Fibroblast of skin of back (primary cell): ENCODE data around the gene FGFR2.

ENCODE experiments used
- DNase-seq: peaks from one replicate; pipeline ENCODE4 v3.0.0-alpha.2; 2013

FGFR2 gene

DNA sequence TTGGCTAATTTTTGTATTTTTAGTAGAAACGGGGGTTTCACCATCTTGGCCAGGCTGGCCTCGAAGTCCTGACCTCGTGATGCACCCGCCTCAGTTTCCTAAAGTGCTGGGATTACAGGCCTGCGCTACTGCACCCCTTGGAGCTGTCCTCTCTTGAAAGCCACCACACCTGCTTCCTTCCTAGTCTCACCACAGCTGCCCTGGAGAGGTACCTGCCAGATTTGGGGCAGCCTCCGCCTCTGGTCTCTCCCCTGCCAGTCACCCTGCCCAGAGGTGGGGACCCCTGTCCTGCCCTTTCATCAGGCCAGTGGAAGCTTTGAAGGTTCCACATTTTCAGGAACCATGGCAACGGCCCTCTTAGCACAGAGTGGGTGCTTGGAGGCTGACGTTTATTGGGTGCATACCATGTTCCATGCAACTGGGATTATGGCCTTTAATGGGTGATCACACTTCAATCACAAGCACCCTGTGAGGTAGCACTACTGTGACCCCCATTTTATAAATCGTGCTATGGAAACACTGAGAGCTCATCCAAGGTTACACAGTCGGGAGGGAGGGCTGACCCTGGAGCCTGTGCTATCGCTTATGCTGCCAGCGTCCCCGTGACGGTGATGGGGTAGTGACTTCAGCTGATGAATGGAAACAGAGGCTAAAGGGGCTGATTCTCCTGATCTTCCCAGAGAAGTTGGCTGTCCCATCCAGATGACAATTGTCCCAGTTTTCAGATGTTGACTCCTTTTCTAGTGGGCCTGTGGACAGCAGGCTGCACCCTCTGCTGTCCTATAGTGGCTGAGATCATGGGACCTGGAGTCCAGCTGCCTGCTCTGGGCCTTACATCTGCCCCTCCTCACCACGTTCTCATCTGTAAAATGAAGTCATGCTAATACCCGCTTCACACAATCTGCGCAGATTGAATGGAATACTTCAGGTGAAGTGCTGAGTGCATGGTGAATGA lies 11.5 kb upstream of the FGFR2 start:
- no peak for DNase-seq

DNA sequence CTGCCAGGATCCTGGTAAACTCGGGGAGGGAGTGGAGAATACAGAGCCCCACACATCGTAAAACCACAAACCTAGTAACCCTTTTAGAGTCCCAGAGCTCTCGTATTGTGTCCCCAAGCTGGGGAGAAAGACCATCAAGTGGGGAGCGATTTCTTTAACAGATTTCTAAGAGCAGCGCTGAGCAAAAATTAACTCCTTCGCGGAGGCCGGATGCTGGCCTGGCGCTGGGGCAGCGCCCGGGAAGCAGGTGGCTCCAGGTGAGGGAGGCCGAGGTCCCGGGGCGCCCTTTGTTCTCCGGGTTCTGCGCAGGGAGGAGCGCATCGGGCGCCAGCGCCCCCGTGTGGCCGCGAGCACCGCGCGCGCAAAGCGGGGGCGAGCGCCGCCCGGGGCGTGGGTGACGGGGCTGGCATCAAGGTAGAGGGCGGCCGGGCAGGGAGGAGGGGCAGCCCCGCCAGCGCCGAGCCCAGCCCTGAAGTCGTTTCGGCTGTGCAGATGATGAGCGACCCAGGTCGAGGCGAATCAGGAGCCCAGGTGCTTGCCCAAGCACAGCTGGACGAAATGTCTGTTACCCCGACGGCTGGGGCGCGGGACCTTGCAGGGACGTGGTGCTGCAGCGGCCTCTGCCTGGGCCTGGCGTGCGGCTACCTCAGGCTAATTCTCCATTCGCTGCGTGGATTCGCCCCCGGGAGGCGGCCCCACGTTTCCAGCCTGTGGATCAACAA lies 10.4 kb upstream of the FGFR2 start:
- peak; percentile 22 for DNase-seq

DNA sequence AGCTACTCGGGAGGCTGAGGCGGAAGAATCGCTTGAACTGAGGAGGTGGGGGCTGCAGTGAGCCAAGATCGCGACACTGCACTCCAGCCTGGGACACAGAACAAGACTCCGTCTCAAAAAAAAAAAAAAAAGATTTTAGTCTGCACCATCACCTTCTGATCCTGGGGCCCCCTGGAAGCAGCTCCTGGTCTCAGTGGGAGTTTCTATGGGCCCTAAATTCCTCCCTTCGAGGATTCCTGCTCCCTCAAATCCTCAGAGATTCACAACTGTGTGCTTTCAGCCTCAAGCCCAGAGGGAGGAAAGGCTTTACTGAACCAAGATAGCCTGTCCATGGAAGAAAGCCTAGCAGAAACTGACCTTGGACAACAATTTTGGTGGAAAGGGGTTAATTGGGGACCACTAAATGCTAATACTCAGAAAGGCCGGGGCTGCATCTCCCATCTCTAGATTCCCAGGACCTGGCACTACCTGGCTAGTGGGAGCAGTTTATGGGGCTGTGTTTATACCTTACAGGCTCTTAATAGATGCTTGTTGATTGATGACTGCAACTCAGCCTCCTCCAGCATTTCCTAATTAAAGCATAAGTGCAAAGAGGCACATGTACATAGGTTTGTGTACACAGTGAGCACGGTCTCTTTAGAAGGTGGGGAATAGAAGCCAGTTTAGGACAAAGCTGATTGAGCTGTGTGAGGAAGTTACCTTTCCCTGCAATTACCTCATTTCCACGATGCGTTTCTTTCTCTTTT lies 9.2 kb upstream of the FGFR2 start:
- no peak for DNase-seq

DNA sequence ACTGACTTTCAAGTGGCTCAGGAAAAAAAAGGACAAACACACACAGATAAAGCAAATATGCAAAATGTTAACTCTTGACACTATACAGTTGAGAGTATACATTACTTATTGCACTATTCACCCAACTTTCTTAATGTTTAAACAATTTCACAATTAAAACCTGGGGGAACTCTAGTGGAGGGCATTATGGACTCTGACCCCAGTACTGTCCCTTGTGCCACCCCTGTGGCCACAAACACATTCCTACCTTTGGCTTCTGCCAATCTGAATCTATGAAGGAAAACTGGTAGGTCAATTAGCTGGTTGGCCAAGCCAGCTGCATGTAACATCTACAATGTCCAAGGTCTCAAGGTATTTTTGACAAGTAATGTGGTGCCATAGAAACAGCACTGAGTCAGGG lies 7.5 kb upstream of the FGFR2 start:
- DNase-seq, result no peak

DNA sequence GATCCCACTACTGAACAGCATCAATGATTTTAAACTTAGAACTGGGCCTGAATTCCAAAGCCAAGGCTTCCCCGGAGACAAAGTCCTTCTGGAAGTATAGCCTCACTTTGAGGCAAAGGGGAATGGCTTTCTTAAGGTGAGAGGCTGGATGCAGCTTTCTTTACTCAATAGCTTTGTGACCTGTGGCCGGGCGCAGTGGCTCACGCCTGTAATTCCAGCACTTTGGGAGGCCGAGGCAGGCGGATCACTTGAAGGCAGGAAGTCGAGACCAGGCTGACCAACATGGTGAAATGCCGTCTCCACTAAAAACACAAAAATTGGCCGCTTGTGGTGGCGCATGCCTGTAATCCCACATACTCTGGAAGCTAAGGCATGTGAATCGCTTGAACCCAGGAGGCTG lies 3.2 kb upstream of the FGFR2 start:
- no peak for DNase-seq

DNA sequence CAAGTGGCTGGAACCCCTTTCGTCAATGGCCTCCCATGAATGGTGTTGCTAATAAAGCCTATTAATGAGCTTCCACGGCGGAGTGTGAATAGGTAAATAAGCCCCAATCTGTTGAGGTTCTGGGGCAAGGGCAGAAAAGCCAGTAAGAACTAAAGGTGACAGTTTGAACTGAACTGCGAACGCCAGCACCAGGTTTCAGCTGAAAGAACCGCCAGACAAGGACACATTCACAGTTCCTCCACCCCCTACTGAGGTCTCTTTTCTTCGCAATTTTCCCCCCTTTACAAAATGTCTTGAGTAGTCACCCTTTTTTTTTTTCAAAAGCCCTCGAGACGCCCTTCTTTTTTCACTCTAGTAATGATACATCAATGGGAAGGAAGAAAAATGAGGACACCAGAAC lies 2.4 kb upstream of the FGFR2 start:
- no peak for DNase-seq

DNA sequence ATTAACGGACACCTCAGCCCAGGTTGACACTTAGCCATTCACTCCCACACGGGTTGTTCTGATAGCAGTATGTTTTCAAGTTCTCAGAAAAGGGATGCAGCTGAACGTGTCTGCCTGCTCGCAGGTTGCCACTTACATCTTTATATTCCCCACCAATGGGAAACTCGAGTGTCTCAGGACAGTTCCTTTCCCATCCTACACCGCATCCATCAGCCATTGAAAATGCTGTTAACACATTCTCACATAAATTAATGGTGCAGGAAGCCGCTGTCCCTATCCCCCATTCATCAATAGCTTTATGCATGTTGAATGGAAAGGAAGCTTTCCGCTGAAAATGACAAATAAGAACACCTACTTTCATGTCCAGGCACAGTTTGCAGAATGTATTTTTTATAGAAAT lies 1.7 kb upstream of the FGFR2 start:
- no peak for DNase-seq

DNA sequence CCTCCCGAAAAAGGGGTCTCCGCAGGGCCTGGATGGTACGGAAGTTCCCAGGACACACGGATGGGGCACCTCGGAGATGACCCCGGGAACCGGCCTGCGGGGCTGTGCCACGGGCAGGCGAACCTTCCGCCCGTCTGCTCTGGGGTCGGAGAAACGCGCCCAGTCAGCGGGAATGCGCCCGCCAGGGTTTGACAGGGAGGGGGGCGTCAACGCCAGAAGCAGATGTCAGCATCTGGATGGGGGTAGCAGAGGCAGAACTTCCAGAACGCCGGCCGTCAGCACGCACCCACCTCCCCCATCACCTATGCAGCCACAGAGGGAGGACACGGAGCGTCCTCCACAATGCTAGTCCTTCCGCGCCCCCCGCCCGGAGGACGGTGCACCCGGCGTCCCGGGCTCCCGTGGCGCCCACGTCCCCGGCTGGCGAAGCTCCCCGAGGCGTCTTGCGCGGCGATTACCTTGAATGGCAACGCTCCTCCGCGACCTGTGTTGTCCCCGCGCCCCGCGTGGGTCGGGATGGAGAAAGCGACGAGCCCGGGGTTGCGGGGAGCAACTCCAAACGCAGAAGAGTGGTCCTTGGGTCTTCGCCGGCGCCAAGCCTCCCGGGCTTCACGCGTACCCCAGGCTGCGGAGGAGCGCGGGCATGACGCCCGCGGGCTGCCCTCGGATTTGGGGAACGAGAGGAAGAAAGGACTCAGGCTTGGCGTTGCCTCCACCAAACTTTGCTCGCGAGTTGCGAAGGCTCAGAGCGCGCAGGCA lies 561 bp downstream of the FGFR2 start:
- DNase-seq, result no peak

DNA sequence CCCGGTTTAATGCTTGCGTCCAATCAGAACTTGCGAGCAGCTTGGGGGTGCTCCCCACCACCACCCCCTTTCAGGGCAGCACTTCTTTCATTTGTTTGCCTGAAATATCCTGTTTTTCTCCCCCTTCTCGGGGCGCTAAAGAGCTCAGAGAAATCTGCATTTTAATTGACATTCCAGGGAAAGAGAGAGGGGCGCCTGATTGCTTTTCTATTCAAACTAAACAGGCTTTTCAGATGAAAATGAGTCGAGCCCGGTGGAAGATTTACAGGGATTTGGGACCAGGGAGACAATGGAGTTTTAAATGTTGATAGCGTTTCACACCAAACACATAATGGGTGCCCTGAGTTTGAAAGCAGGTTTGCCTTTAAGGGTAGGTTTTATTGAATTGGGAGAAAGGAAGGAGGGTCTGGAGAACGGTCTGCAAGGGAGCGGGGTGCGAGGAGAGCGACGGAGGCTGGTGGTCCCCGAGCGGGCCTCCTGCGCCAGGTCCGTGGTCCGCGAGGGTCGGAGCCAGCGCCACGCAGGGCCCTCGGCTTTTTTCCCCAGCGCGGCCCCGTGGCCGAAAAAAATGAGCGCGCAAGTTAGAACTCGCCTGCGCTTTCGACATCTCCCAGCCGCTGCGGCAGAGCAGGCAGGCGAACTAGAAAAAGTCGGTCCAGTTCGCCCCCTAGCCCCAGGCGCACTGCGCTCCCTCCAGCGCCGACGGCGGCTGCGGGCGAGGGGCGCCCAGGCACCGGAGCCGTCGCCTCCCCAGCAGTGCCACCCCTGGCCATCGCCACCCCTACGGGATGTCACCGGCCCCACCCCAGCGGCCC lies 1.3 kb downstream of the FGFR2 start:
- DNase-seq, result peak; percentile 34

DNA sequence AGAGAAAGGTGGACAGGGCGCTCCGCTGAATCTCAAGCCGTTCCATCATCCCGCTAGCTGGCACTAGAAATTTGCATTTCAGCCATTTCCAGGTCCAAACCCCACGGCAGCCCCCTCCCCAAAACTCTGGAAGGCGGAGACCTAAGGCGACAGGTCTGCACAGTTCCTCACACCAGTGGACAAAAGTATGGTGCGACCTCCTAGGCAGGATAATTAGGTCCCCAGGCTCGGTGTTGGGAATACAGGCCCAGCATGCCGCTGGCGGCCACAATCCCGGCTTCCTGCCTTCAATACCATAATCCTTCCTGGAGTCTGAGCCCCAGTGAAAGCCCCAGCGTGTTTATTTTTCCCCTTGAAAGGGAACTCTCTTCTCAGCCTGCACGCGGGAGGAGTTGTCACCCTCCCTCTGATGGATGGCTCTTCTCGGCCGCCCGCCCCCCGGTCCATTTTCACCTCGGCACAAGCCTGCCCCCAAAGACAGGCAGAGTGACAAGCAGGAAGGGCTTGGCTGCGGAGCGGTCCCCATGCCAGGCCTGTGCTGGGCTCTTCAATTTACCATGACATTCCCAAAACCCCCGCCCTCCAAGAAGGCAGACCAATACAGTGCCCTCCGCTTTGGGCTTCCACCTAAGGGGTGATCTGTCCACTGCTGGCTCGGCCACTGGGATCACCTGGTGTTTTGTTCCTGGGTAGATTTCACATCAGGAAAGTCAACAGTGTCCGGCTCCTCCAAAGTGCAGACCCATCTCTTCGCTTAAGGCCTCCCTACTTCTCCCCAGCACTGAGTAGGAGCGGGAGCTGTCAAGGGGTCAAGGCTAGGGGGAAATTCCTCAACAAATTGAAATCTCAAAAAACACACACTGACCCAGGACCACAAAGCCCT lies 2.2 kb downstream of the FGFR2 start:
- DNase-seq, result no peak

DNA sequence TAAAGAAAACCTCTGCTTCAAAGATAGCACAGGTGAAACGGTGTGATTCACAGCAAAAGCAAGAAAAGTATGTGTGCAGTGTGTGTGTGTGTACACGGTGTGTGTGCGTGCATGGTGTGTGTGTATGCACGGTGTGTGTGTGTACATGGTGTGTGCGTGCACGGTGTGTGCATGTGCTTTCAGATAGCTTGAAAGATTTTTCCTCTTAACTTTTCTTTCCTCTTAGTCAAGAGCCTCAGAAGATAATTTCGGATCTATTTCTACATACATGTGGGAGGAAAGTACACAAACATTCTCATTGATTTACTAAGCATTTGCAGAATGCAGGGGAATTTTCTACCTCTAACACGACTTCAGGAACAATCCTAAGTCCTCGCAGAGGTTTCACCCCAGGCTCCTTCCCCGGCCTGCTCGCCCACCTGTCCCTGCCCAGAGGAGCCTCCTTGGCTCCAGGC lies 2.9 kb downstream of the FGFR2 start:
- DNase-seq, result no peak

DNA sequence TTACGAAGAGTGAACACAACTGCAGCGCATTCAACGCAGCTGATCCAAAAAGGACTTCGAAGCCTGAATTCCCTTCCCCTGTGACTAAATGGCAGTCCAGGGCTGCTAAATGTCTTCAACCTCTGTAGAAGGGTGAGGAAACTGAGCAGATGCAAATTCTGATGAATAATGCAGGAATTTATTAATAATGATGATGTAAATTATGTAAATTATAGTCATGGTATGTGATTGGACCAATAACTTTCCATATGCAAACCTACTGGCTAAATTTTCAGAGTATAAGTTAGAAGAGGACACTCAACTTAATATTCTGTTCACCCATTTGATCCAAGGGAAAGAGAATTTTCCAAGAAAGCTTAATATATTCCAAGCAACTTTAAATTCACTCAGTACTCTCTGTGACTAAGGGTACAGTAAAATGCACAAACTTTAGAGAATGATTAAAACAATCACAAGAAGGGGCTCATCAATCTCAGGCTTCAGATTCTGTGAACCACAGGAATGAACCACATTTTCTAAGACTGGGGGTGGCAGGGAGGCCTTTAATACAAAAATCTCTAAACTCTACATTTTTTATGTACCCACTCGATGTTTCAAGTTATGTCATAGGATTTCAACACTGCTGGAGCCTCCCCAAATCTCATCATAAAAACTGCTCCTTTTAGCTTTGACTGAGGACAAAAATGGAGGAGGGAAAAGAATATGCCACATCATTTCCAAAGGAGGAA lies 3.5 kb downstream of the FGFR2 start:
- DNase-seq, result peak; percentile 59

DNA sequence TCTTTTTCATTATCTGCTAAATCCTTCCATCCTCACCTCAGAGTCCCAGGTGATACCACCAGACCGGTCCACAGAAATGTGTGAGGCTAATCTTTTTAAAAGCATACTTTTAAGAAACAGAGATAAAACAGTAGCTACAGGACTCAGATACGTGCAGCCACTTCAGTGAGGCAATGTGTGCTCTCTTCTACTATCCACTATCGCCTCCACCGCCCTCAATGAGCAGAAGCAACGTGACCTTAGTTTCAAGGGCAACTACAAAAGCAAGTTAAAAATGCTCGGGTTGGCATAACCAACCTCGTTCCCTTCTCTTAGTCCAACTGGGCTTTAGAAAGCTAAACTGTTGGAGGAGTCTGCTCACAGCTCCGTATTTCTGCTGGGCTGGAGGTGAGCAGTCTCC lies 4.2 kb downstream of the FGFR2 start:
- DNase-seq, result no peak

DNA sequence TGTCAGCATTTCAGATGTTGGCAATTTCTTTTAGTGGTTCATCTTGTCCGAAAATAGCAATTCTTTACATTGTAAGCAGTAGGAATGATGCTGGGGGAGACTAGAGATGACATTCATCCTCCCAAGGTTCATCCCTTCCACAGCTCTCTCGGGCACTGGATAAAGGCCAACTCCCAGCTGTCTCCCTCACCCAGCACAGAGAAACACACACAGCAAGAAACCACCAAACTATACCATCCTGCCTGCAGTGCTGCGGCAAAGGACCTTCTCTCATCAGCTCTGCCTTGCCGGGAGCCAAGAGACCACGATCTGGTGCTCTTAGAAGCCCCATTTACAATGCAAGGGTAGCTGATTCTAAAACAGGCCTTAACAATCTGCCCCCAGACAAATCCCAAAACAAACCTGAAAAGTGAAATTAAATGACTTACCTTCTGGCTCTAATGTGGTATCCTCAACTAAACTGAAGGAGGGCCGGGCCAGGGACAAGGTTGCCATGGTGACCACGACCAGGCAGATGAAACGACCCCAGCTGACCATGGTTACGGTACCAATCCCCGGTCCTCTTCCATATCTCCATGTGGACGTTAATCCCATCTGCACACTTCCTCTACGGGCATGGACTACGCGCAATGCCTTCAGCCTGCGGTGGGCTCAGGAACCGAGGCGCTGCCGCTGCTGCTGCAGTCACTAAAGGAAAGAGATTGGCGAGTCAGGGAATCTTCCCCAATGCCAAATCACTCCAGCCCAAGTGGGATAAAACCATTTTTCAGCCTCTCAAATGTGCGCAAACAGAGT lies 4.8 kb downstream of the FGFR2 start:
- no peak for DNase-seq

DNA sequence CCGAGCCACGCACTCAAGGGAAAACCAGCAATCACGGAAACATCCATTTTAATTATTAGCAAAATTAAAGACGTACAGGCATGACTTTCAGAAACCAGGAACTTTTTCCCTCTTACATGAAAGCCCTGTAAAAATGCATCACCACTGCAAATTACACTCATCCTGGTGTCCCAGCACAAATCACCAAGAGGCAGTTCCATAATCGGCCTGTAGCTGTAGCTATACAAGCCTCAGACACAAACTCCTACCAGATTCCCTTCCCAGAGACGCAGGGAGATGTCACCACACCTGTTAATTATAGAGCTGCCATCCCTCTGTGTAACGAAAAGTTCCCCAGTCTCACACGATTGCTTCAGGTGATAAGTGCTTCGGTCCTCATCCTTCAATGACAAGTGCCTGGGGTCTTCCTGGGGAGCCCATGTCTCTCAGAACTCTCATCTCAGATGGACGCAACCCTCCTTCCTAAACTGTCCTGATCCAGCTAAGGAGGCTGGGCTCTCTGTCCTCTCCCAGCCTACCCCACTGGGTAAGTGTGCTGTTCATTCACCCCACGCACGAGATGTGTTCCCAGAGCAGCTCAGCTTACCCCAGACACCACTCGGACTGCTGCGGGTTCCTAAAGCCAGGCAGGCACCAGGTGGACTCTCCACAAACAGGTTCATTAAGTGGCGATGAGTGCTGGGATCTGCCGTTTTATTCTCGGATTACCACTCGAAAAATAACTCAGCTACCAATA lies 5.9 kb downstream of the FGFR2 start:
- DNase-seq, result no peak

DNA sequence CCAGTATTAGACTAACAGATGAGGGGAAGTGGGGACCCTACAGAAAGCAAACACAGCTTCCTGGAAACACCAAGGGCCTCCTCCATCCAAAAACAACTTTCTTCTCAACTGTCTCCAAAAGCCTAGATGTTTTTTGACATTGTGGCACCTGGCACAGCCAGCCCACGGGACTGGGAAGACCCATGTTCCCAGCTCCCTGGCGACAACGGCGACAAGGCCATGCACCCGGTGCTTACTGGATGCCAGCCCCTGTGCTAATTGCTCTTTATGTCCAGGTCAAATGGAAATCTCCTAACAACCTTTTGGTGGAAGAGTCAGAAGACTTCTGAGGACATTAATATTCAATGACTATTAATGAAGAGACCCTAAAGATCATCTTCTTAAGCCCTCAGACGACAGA lies 7.1 kb downstream of the FGFR2 start:
- no peak for DNase-seq

DNA sequence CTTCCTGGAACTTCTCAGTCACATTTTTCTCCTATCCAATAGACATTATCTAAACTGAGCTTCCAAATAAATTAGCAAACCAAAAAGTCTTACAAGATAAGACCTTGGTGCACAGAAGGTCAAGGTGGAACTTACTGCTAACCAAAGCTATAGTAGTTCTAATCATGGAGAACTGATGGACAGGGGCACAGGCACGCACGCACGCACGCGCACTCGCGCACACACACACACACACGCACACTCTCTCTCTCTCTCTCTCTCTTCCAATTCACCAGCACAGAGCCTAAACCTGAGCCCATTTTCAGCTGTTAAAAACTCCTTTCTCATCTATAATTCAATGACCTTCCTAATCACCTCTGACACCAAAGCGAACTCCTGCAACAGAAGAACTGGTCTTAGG lies 7.5 kb downstream of the FGFR2 start:
- no peak for DNase-seq

DNA sequence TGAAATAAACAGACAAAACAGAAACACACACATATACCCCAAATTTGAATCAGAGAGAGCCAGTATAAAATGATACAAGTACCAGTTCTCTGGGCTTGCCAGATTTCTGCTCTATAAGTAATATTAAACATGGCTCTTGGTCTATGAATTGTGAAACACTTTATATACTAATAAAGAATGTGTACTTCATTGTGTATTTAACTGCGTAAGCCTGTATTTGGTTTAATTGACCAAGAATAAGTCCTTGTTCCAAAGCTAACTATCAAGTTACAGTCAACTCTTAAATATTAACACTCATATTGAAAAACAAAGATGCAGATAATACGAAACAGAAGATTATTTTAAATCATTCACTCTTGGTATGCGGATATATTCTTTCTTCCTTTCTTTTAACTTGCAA lies 8.7 kb downstream of the FGFR2 start:
- DNase-seq, result no peak
